Endothelial cell of umbilical vein (primary cell): ENCODE results near the gene HEATR5A. TPM values are rescaled to one million over a fixed set of nuclear protein-coding genes. Genes with fewer than 3 reads are reported as not detected.

ENCODE experiments used
- BruUV-seq: library from RNA; stranded (reverse); fragments of 400-500 nt; replicated peaks from 2 replicates; lab custom pipeline; 2021; lab: Mats Ljungman, UMichigan
- CTCF ChIA-PET: fragments of 300-600, 350-600 bp; sonication (Branson Sonifier 250); formaldehyde crosslinking; loops from one replicate; lab custom pipeline; 2021; ENCODE audit warnings: antibody characterized with exemption, inconsistent platforms; lab: Charles Lee
- POLR2A ChIA-PET: fragments of 300-600, 350-600 bp; sonication (Branson Sonifier 250); formaldehyde crosslinking; loops from one replicate; lab custom pipeline; 2021; ENCODE audit warnings: antibody characterized with exemption, inconsistent platforms; lab: Charles Lee
- DNase-seq: peaks from one replicate; pipeline ENCODE4 v3.0.0-alpha.2; 2011; ENCODE audit warnings: low read depth, low spot score
- FAIRE-seq: peaks from 2 replicates; lab custom pipeline; 2011; peaks lifted over from hg19 to GRCh38; lab: Jason Lieb, UNC
- H2AFZ ChIP-seq: 2 replicates; pipeline ENCODE4 v1.6.0; 2012; ENCODE audit warnings: low read depth, low read length, control low read depth, inconsistent platforms
- H3K27ac ChIP-seq: 2 replicates; pipeline ENCODE4 v1.5.1; 2011; ENCODE audit warnings: low read depth, mild to moderate bottlenecking, control low read depth, low read length, moderate library complexity; ENCODE audit not compliant: insufficient read depth
- H3K27me3 ChIP-seq, 2 experiments: 2 replicates each; pipeline versions ENCODE4 v1.6.0 to v1.6.1; 2011; ENCODE audit warnings: low read length in 2 of 2, mixed read lengths in 1 of 2; ENCODE audit not compliant: control insufficient read depth in 2 of 2, insufficient read depth in 2 of 2
- H3K36me3 ChIP-seq, 2 experiments: 2 replicates in 1 of 2; 3 replicates in 1 of 2; pipeline ENCODE4 v1.5.1; 2011; ENCODE audit warnings: low read length in 2 of 2, mild to moderate bottlenecking in 1 of 2, moderate library complexity in 1 of 2; ENCODE audit not compliant: control insufficient read depth in 2 of 2, insufficient read depth in 2 of 2; ENCODE audit errors: extremely low read depth in 1 of 2
- H3K4me1 ChIP-seq: 3 replicates; pipeline ENCODE4 v1.5.1; 2011; ENCODE audit warnings: mild to moderate bottlenecking, low read length; ENCODE audit not compliant: control insufficient read depth, insufficient read depth; ENCODE audit errors: extremely low read depth
- H3K4me2 ChIP-seq: 2 replicates; pipeline ENCODE4 v1.6.1; 2011; ENCODE audit warnings: low read length, control low read depth, mixed read lengths; ENCODE audit not compliant: insufficient read depth
- H3K4me3 ChIP-seq, 3 experiments: fragments of 200-600 bp in 1 of 3; sonication (generic), shearing (Covaris generic) in 1 of 3; replicated peaks in 1 of 3; 2 replicates each; pipeline ENCODE4 v1.5.1; 2011 to 2016; ENCODE audit warnings: control low read depth in 3 of 3, low read length in 3 of 3, mild to moderate bottlenecking in 2 of 3, inconsistent platforms in 1 of 3, low read depth in 1 of 3, moderate library complexity in 1 of 3; ENCODE audit not compliant: insufficient read depth in 1 of 3
- H3K79me2 ChIP-seq: 2 replicates; pipeline ENCODE4 v1.6.0; 2012; ENCODE audit warnings: low read length, inconsistent platforms; ENCODE audit not compliant: control insufficient read depth, insufficient read depth
- H3K9ac ChIP-seq: replicated peaks from 2 replicates; pipeline ENCODE3; 2011; ENCODE audit warnings: low read length, control low read depth; ENCODE audit not compliant: insufficient read depth; ENCODE audit errors: extremely low read depth
- H3K9me1 ChIP-seq: replicated peaks from 3 replicates; pipeline ENCODE4 v1.6.0; 2011; ENCODE audit warnings: mild to moderate bottlenecking, low read length; ENCODE audit not compliant: control insufficient read depth, insufficient read depth; ENCODE audit errors: extremely low read depth
- H3K9me3 ChIP-seq: replicated peaks from 2 replicates; pipeline ENCODE4 v1.5.1; 2012; ENCODE audit warnings: low read length, inconsistent platforms; ENCODE audit not compliant: control insufficient read depth, insufficient read depth
- H4K20me1 ChIP-seq: replicated peaks from 2 replicates; pipeline ENCODE3; 2011; ENCODE audit warnings: mild to moderate bottlenecking, low read length; ENCODE audit not compliant: control insufficient read depth, insufficient read depth; ENCODE audit errors: extremely low read depth
- EZH2 ChIP-seq: IDR thresholded peaks from 2 replicates; pipeline ENCODE4 v1.6.1; 2012; ENCODE audit warnings: borderline replicate concordance, low read depth, mild to moderate bottlenecking, moderate library complexity, low read length, inconsistent platforms; ENCODE audit not compliant: severe bottlenecking
- FOS ChIP-seq: IDR thresholded peaks from 2 replicates; pipeline ENCODE4 v1.6.1; 2011; ENCODE audit warnings: mild to moderate bottlenecking, low read length, moderate library complexity, borderline replicate concordance; ENCODE audit not compliant: insufficient read depth
- GATA2 ChIP-seq: IDR thresholded peaks from 2 replicates; pipeline ENCODE4 v1.7.0; 2011; ENCODE audit warnings: low read depth, mild to moderate bottlenecking, moderate library complexity, mixed read lengths, low read length; ENCODE audit not compliant: insufficient read length, insufficient read depth
- JUN ChIP-seq: IDR thresholded peaks from 2 replicates; pipeline ENCODE4 v1.6.1; 2011; ENCODE audit warnings: borderline replicate concordance, low read depth; ENCODE audit not compliant: insufficient read length, insufficient read depth
- MYC ChIP-seq: IDR thresholded peaks from one replicate; pipeline ENCODE4 v1.6.1; 2011; ENCODE audit warnings: mild to moderate bottlenecking, low read depth, low read length
- POLR2A ChIP-seq: IDR thresholded peaks from 2 replicates; pipeline ENCODE4 v1.6.1; 2012; ENCODE audit warnings: low read depth, mild to moderate bottlenecking, control low read depth, low read length
- POLR2AphosphoS5 ChIP-seq: IDR thresholded peaks from 2 replicates; pipeline ENCODE4 v1.6.1; 2012; ENCODE audit warnings: low read depth, mild to moderate bottlenecking, control low read depth, low read length, moderate library complexity; ENCODE audit not compliant: insufficient read depth
- dilution Hi-C: fragments of 300-500 bp; cut with MboI; formaldehyde crosslinking; loops from one replicate; pipeline ENCODE4 v1.15.0; 2019; ENCODE audit warnings: low sequenced_read_pairs; ENCODE audit not compliant: extremely low pct_ligation_motif_present
- intact Hi-C: fragments of 100-400 bp; cut with micrococcal nuclease; formaldehyde crosslinking; loops from one replicate; pipeline ENCODE4 v1.10.0; 2022
- polyA plus RNA-seq, 4 experiments: library from polyadenylated mRNA; depleted of rRNA in 3 of 4; stranded (reverse) in 3 of 4; unstranded in 1 of 4; fragments of >200 nt; gene quantifications; 2 replicates each; pipeline versions ENCODE4 v1.2.1 to v1.2.3, GENCODE V29; 2011 to 2012; ENCODE audit warnings: missing spikeins in 1 of 4
- total RNA-seq: library from RNA; stranded (reverse); gene quantifications from 2 replicates; pipeline ENCODE4 v1.2.3, GENCODE V29; 2021
- TF ChIP-seq, protein P1 (sequence below): IDR thresholded peaks from 2 replicates; pipeline ENCODE4 v1.6.1; 2011; ENCODE audit not compliant: insufficient read depth, insufficient read length
- TF ChIP-seq, protein P2 (sequence below), 2 donors: IDR thresholded peaks; 1 replicate in 1 of 2; 2 replicates in 1 of 2; pipeline ENCODE4 v1.5.1; 2011; ENCODE audit warnings: low read length in 2 of 2, mild to moderate bottlenecking in 2 of 2, moderate library complexity in 2 of 2, control low read depth in 1 of 2, inconsistent platforms in 1 of 2, low read depth in 1 of 2; ENCODE audit not compliant: insufficient read depth in 1 of 2; ENCODE audit errors: extremely low read depth in 1 of 2

HEATR5A gene
- total and polyA plus RNA-seq, 2 donors (not counting 3 experiments of a cell fraction or from before 2014, with no cell fraction given), result 12.6 to 45.3 TPM

DNA sequence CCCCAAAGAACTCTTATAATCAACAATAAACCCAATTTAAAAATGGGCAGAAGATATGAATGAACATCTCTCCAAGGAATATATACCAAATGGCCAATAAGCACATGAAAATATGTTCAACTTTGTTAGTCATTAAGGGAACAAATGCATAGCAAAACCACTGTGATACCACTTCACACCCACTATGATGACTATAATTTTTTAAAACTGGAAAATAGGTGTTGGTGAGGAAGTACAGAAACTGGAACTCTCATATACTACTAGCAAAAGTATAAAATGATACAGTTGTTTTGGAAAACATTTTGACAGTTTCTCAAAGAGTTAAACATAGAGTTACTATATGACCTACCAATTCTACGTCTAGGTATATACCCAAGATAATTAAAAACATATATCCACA lies 9.4 kb upstream of the HEATR5A start:
- CTCF ChIA-PET, result no interaction called here
- no peaks in the 10 kb centered on the region for H3K4me1 ChIP-seq
- intact Hi-C loops, result no loop called here

More for the DNA sequence above, 9.4 kb upstream of the HEATR5A start:
- no peak for DNase-seq
- H4K20me1 ChIP-seq, result no peaks in the 10 kb centered on the region
- H3K4me3 ChIP-seq, result no peak overlapping the region
- no peak overlapping the region for H3K9ac ChIP-seq
- no peak for FAIRE-seq
- POLR2A ChIA-PET, result no interaction called here
- dilution Hi-C loops, result no loop called here
- H3K4me2 ChIP-seq, result no peak overlapping the region
- H3K9me1 ChIP-seq, result no peaks in the 10 kb centered on the region
- H3K9me3 ChIP-seq, result no peaks in the 10 kb centered on the region
- BruUV-seq, result no TSS peak
- H3K27ac ChIP-seq, result no peak overlapping the region
- TF ChIP-seq JUN (no peak), POLR2A (no peak), POLR2AphosphoS5 (no peak), MYC (no peak), GATA2 (no peak), EZH2 (no peak), FOS (no peak)
- TF ChIP-seq, protein P1, sequence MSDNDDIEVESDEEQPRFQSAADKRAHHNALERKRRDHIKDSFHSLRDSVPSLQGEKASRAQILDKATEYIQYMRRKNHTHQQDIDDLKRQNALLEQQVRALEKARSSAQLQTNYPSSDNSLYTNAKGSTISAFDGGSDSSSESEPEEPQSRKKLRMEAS, result no peak
- TF ChIP-seq, protein P2, sequence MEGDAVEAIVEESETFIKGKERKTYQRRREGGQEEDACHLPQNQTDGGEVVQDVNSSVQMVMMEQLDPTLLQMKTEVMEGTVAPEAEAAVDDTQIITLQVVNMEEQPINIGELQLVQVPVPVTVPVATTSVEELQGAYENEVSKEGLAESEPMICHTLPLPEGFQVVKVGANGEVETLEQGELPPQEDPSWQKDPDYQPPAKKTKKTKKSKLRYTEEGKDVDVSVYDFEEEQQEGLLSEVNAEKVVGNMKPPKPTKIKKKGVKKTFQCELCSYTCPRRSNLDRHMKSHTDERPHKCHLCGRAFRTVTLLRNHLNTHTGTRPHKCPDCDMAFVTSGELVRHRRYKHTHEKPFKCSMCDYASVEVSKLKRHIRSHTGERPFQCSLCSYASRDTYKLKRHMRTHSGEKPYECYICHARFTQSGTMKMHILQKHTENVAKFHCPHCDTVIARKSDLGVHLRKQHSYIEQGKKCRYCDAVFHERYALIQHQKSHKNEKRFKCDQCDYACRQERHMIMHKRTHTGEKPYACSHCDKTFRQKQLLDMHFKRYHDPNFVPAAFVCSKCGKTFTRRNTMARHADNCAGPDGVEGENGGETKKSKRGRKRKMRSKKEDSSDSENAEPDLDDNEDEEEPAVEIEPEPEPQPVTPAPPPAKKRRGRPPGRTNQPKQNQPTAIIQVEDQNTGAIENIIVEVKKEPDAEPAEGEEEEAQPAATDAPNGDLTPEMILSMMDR (IDR thresholded peaks at IDR 0.05; ENCODE audit: extremely low read depth in 1 of 2, insufficient read depth in 1 of 2, low read depth in 1 of 2, low read length in 2 of 2), result no peak
- no peaks in the 10 kb centered on the region for H3K79me2 ChIP-seq
- no peak overlapping the region for H2AFZ ChIP-seq
- no peaks in the 10 kb centered on the region for H3K27me3 ChIP-seq
- H3K36me3 ChIP-seq, result no peaks in the 10 kb centered on the region
